ENCODE measurements around the gene CNOT6L.

Gene CNOT6L

GRCh38 chr4:77712675-77713074 lies 106.5 kb downstream of the CNOT6L start:
- no peak for DNase-seq (ENCODE audit: low read depth in 2 of 2)

- no peak for DNase-seq (ENCODE audit: low read depth in 2 of 2)
Observed at GRCh38 chr4:77711469-77711868, 107.7 kb downstream of the CNOT6L start.

GRCh38 chr4:77710684-77711083 lies 108.5 kb downstream of the CNOT6L start:
- DNase-seq (ENCODE audit: low read depth in 2 of 2): no peak

GRCh38 chr4:77710059-77710458 lies 109.1 kb downstream of the CNOT6L start:
- no peak for DNase-seq (ENCODE audit: low read depth in 2 of 2)

GRCh38 chr4:77706717-77707116 lies 112.5 kb downstream of the CNOT6L start:
- no peak for DNase-seq (ENCODE audit: low read depth in 2 of 2)

GRCh38 chr4:77703666-77704065 lies 115.5 kb downstream of the CNOT6L start:
- no peak for DNase-seq (ENCODE audit: low read depth in 2 of 2)

GRCh38 chr4:77701121-77701520 lies 118.0 kb downstream of the CNOT6L start:
- no peak for DNase-seq (ENCODE audit: low read depth in 2 of 2)

GRCh38 chr4:77699731-77700210 lies 119.4 kb downstream of the CNOT6L start:
- no peak for DNase-seq (ENCODE audit: low read depth in 2 of 2)

GRCh38 chr4:77697860-77698590 lies 121.1 kb downstream of the CNOT6L start:
- DNase-seq (ENCODE audit: low read depth in 2 of 2): no peak

GRCh38 chr4:77695774-77696173 lies 123.4 kb downstream of the CNOT6L start:
- DNase-seq (ENCODE audit: low read depth in 2 of 2): no peak

- DNase-seq (ENCODE audit: low read depth in 2 of 2): no peak
Observed at GRCh38 chr4:77692847-77693432, 126.2 kb downstream of the CNOT6L start.

- DNase-seq (ENCODE audit: low read depth in 2 of 2): no peak
Observed at GRCh38 chr4:77681792-77682191, 137.4 kb downstream of the CNOT6L start.

- no peak for DNase-seq (ENCODE audit: low read depth in 2 of 2)
Observed at GRCh38 chr4:77676842-77677241, 142.3 kb downstream of the CNOT6L start.

GRCh38 chr4:77671051-77671450 lies 148.1 kb downstream of the CNOT6L start:
- DNase-seq (ENCODE audit: low read depth in 2 of 2): no peak

GRCh38 chr4:77669946-77670590 lies 149.1 kb downstream of the CNOT6L start:
- DNase-seq (ENCODE audit: low read depth in 2 of 2): no peak

GRCh38 chr4:77665381-77666069 lies 153.6 kb downstream of the CNOT6L start:
- DNase-seq (ENCODE audit: low read depth in 2 of 2): peak; percentile 1 to 4

Measured in stimulated activated CD4-positive, alpha-beta T cell treated with anti-CD3 and anti-CD28 coated beads, Interleukin-15, amount 100 ng/mL, for 48 hours (primary cell).